SKM-1 treated with dmso at 0.1 percent for 144 hours (cell line): ENCODE results near the gene AHSP.
"Not testable (repeated sequence)": the region's sequence is repeated elsewhere in the genome, so short reads cannot be mapped to it uniquely, and the experiment has no call there.

Experiments
- DNase-seq: peaks from one replicate; lab custom pipeline; 2025; ENCODE audit not compliant: unreplicated experiment; lab: John Stamatoyannopoulos, UW

Gene AHSP

DNA sequence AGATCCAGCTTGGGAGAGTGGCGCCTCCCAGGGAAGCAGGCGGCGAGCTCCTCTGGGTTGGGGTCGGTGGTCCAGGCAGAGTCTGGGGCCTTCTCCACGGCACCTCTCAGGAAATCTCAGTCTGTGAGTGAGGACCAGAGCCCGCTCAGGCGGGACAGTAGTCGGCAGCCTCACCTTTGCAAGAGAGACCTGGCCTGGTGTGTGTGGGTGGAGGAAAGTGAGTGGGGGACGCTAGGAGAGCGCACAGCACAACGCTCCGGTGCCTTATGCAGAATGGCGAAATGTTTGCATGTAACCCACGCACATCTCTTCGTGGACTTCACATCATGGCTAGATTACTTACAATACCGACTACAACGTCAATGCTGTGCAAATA lies 2.2 kb downstream of the AHSP start:
- no peak for DNase-seq

DNA sequence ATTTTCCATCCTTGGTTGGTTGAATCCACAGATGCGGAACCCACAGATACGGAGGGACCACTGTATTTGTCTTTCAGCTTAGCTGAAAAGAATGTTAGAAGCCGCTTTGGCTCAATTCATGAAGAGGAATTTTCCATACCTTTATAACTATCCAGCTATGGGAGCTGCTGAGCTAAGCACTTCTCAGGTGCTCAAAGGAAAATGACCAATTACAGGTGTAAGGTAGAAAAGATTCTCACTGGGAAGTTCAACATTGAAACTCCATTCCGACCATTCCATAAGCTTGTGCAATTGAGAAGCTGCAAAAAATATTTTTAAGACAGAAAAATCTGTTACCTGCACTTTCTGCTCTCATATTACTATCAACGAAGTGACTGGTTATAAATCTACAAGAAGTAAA lies 2.7 kb downstream of the AHSP start:
- no peak for DNase-seq

DNA sequence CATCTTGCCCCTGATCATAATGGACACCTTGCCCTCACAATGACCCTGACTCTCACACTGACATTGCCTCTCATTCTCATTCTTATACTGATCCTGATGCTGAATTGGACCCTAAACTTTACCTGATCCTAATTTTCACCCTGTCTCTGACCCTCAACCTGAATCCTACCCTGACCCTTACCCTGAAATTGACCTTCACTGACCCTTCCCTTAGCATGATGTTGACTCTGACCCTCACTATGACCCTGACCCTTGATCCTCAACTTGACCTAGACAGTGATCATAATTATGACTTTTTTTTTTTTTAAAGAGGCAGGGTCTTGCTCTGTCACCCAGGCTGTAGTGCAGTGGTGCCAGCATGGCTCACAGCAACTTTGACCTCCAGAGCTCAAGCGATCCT lies 3.4 kb downstream of the AHSP start:
- no peak for DNase-seq

GRCh38 chr16:31532120-31532519 lies 4.4 kb downstream of the AHSP start:
- DNase-seq: no peak

- no peak for DNase-seq
These were observed 5.2 kb downstream of the AHSP start for GRCh38 chr16:31532896-31533295.

GRCh38 chr16:31535737-31536136 lies 8.0 kb downstream of the AHSP start:
- DNase-seq: no peak

GRCh38 chr16:31536804-31537361 lies 9.2 kb downstream of the AHSP start:
- no peak for DNase-seq

DNA sequence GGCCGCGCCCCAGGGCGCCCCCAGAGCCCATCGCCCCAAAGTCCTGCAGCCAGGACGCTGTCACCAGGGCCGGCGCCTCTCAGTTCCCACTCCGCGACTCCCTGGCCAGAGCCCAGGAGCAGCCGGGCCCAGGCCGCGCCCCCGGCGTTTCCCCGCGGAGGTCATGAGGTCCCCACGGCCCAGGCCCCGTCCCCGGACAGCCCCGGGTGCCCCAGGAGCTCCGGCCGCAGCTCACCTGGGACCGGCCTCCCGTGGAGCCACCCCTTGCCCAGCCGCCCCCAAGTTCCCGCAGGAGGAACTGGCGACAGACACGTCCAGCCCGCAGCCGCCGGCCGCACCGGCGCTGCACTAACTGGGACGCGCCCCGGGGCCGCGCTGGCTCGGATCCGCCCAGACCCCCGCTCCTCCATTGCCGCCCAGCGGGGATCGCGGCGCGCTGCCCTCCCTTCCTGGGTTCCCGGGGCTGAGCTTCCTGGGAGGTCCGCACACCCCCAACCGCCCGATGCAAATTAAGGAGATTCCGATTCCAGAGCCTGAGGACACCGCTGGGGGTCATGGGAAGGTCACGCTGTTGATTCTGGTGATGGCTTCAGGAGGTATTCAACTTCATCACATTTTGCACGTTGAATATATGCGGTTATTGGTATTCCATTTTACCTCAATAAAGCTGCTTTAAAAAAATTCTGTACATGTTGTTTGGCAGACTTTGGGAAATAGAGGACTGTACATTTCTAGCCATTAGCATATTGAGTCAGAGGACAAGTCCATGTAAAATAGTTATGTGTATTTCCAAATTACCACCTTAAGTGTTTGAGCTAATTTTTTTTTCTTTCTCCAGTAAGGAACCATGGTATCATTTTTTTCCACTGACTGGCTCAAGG lies 9.9 kb downstream of the AHSP start:
- no peak for DNase-seq

DNA sequence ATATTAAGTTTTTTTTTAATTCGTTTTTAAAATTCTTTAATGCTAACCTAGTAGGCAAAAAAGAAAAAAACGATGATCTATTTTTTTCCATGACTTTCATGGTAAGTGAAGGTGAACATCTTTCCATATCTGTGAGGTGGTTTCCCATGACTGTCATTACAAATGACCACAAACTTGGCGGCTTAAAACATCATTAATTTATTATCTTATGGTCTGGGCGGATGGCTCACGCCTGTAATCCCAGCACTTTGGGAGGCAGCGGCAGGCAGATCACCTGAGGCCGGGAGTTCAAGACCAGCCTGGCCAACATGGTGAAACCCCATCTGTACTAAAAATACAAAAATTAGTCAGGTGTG lies 10.5 kb downstream of the AHSP start:
- not testable (repeated sequence) for DNase-seq

DNA sequence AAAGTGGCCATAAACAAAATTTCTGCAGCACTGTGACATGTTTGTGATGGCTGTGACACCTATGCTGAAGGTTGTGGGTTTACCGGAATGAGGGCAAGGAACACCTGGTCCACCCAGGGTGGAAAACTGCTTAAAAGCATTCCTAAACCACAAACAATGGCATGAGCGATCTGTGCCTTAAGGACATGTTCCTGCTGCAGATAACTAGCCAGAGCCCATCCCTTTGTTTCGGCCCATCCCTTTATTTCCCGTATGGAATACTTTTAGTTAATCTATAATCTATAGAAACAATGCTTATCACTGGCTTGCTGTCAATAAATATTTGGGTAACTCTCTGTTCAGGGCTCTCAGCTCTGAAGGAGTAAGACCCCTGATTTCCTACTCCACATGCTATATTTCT lies 12.1 kb downstream of the AHSP start:
- not testable (repeated sequence) for DNase-seq

GRCh38 chr16:31542763-31543162 lies 15.1 kb downstream of the AHSP start:
- DNase-seq: no peak

DNA sequence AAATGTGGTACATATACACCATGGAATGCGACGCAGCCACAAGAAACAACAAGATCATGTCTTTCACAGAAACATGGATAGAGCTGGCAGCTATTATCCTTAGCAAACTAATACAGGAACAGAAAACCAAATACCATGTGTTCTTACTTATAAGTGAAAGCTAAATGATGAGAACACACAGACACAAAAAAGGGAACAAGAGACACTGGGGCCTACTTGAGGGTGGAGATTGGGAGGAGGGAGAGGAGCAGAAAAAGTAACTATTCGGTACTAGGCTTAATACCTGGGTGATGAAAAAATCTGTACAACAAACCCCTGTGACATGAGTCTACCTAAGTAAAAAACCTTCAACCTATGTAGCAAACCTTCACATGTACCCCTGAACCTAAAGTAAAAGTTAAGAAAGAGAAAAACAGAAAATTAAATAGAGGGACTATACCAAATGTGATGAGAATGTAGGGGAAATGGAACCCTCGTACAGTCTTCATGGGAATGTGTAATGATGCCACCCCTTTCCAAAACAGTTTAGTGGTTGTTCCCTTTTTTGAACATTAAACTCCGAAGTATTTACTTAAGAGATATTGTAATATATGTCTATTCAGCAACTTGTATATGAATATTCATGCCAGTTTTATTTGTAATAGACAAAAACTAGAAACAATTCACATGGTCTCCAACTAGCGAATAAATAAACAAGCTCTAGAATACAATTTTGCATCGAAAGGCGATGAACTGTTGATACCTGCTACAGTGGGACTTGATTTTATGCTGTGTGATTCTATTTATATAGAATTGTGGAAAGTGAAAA lies 33.9 kb downstream of the AHSP start:
- no peak for DNase-seq

DNA sequence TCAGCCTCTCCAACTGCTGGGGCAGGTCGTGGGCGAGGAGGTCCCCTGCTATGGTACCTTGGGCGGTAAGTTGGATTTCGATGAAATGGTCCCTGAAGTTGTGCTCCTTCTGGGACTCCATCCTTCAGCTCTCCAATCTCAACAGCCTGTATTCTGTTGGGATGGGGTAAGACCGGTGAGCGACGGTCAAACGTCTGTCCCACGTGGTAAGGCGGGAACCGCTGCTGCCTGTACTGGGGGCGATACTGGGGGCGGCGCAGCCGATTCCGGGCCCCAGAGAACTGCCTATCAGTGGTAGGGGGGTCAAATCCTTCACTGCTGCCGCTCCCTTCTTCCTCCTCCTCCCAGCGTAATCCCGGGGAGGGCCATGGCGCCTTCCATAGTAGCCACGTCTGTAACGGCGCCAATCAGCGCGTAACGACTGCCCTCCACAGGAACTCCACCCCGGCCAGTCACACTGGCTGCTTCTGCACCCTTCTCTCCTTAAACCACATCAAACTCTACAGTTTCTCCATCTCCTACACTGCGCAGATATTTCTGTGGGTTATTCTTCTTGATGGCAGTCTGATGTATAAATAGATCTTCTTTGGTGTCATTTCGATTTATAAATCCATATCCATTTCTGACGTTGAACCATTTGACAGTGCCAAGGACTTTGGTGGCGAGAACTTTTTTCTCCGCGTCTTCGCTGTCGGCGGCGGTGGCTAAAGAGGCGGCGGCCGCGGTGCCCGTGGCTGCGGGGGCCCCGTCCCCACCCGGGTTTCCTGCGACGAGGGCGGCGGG lies 41.1 kb downstream of the AHSP start:
- DNase-seq: no peak

GRCh38 chr16:31569360-31569717 lies 41.6 kb downstream of the AHSP start:
- no peak for DNase-seq

DNA sequence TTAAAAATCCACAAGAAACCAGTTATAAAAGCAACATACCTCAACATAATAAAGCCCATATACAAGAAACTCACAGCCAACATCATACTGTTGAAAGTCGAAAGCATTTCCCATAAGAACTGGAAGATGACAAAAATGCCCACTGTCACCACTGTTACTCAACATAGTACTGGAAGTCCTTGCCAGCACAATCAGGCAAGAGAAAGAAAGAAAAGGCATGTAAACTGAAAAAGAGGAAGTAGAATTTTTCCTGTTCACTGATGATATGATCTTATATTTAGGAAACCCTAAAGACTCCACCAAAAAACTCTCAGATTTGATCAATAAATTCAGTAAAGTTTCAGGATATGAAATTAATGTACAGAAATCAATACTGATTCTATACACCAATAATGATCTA lies 45.1 kb downstream of the AHSP start:
- no peak for DNase-seq

DNA sequence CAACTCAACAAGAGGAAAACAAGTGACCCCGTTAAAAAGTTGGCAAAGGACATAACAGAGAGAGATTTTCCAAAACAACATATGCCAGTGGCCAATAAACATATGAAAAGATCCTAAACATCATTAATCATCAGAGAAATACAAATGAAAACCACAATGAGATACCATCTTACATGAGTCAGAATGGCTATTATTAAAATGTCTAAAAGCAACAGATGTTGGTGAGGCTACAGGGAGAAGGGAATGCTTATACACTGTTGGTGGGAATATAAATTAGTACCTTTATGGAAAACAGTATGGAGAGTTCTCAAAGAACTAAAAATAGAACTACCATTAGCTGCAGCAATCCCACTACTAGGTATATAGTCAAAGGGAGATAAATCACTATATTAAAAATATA lies 46.5 kb downstream of the AHSP start:
- not testable (repeated sequence) for DNase-seq

GRCh38 chr16:31577411-31577810 lies 49.7 kb downstream of the AHSP start:
- DNase-seq: no peak
